GM12878 (cell line): ENCODE data around the gene OVCA2. TPM values are rescaled to one million over a fixed set of nuclear protein-coding genes. Genes with fewer than 3 reads are reported as not detected.
A peak's percentile ranks its signal among the peaks of the same experiment; 100 is the strongest.

Source experiments
- ATAC-seq: fragments of 200-7000 bp; cut with Tn5 transposase; 3 replicates; pipeline ENCODE4 v1.9.1; 2020; ENCODE audit warnings: mild to moderate bottlenecking, moderate library complexity
- BruUV-seq: library from RNA; stranded (reverse); fragments of 400-500 nt; replicated peaks from 2 replicates; lab custom pipeline; 2021; lab: Mats Ljungman, UMichigan
- CTCF ChIA-PET: fragments of 300-600 bp; sonication (Branson Sonifier 250); formaldehyde crosslinking; extraction: SDS; loops from one replicate; lab custom pipeline; 2021; ENCODE audit warnings: inconsistent platforms; lab: Yijun Ruan, JAX
- POLR2A ChIA-PET: fragments of 350-600 bp; formaldehyde crosslinking; extraction: SDS; loops from one replicate; lab custom pipeline; 2021; ENCODE audit warnings: inconsistent platforms; lab: Charles Lee
- RAD21 ChIA-PET: fragments of 300-600 bp; sonication (Branson Sonifier 250); formaldehyde crosslinking; loops from one replicate; lab custom pipeline; 2023; ENCODE audit warnings: antibody characterized with exemption; ENCODE audit not compliant: unreplicated experiment; lab: Charles Lee
- SMC1A ChIA-PET: fragments of 300-600 bp; sonication (Branson Sonifier 250); formaldehyde crosslinking; loops from one replicate; lab custom pipeline; 2023; ENCODE audit not compliant: unreplicated experiment, uncharacterized antibody; lab: Charles Lee
- DNase-seq: peaks from one replicate; pipeline ENCODE4 v3.0.0-alpha.2; 2011; ENCODE audit warnings: low read depth, low spot score
- FAIRE-seq: peaks from 3 replicates; lab custom pipeline; 2011; peaks lifted over from hg19 to GRCh38; lab: Jason Lieb, UNC
- H2AFZ ChIP-seq: 2 replicates; pipeline ENCODE4 v1.6.0; 2011; ENCODE audit warnings: low read depth, low read length, control low read depth; ENCODE audit not compliant: control insufficient read depth
- H3K27ac ChIP-seq: 2 replicates; pipeline ENCODE4 v1.5.1; 2011; ENCODE audit warnings: control low read depth; ENCODE audit not compliant: control insufficient read depth, insufficient read depth
- H3K27me3 ChIP-seq, 2 experiments: replicated peaks in 1 of 2; 2 replicates each; pipeline versions ENCODE4 v1.6.0 to v1.6.1; 2011; ENCODE audit warnings: low read length in 1 of 2; ENCODE audit not compliant: control insufficient read depth in 2 of 2, insufficient read depth in 2 of 2
- H3K36me3 ChIP-seq, 2 experiments: 2 replicates each; pipeline ENCODE4 v1.5.1; 2011; ENCODE audit warnings: low read length in 1 of 2; ENCODE audit not compliant: control insufficient read depth in 2 of 2, insufficient read depth in 2 of 2
- H3K4me1 ChIP-seq: 2 replicates; pipeline ENCODE4 v1.6.1; 2011; ENCODE audit warnings: mild to moderate bottlenecking, low read length, moderate library complexity, mixed read lengths; ENCODE audit not compliant: control insufficient read depth, insufficient read depth
- H3K4me2 ChIP-seq: 2 replicates; pipeline ENCODE4 v1.6.0; 2011; ENCODE audit warnings: control low read depth; ENCODE audit not compliant: control insufficient read depth, insufficient read depth
- H3K4me3 ChIP-seq: fragments of 200-600 bp; sonication (generic); 2 replicates; pipeline ENCODE4 v1.5.1; 2016
- H3K79me2 ChIP-seq: 2 replicates; pipeline ENCODE4 v1.6.0; 2011; ENCODE audit warnings: low read length; ENCODE audit not compliant: control insufficient read depth, insufficient read depth
- H3K9ac ChIP-seq: 2 replicates; pipeline ENCODE4 v1.8.0; 2011; ENCODE audit warnings: low read length, control low read depth, mixed read lengths; ENCODE audit not compliant: control insufficient read depth, insufficient read depth
- H3K9me3 ChIP-seq: replicated peaks from 3 replicates; pipeline ENCODE4 v1.5.1; 2011; ENCODE audit warnings: mild to moderate bottlenecking, low read length; ENCODE audit not compliant: control insufficient read depth, insufficient read depth
- H4K20me1 ChIP-seq: 2 replicates; pipeline ENCODE4 v1.6.0; 2011; ENCODE audit not compliant: control insufficient read depth, insufficient read depth
- CBFB ChIP-seq: IDR thresholded peaks from 2 replicates; pipeline ENCODE4 v1.6.1; 2016; ENCODE audit warnings: antibody characterized with exemption, low read depth
- CREM ChIP-seq: IDR thresholded peaks from 2 replicates; pipeline ENCODE4 v1.6.1; 2014; ENCODE audit warnings: antibody characterized with exemption, low read depth
- EED ChIP-seq: sonication (generic); IDR thresholded peaks from 2 replicates; pipeline ENCODE4 v1.6.1; 2016; ENCODE audit warnings: antibody characterized with exemption, low read depth
- EGR1 ChIP-seq, 2 experiments: IDR thresholded peaks; 1 replicate in 1 of 2; 2 replicates in 1 of 2; pipeline ENCODE4 v1.6.1; 2011 to 2012; ENCODE audit warnings: low read depth in 2 of 2, low read length in 2 of 2, borderline replicate concordance in 1 of 2, mild to moderate bottlenecking in 1 of 2, moderate library complexity in 1 of 2
- FOXM1 ChIP-seq: IDR thresholded peaks from 2 replicates; pipeline ENCODE4 v1.6.1; 2012; ENCODE audit warnings: low read depth, mild to moderate bottlenecking, inconsistent platforms, low read length, moderate library complexity
- HDGF ChIP-seq: fragments of 450-650 bp; IDR thresholded peaks from 2 replicates; pipeline ENCODE4 v1.6.1; 2016; ENCODE audit warnings: antibody characterized with exemption
- LARP7 ChIP-seq: fragments of 450-650 bp; IDR thresholded peaks from 2 replicates; pipeline ENCODE4 v1.6.1; 2017; ENCODE audit warnings: mild to moderate bottlenecking
- MTA2 ChIP-seq: fragments of 450-650 bp; IDR thresholded peaks from 2 replicates; pipeline ENCODE4 v1.6.1; 2016; ENCODE audit warnings: low read depth, mild to moderate bottlenecking, moderate library complexity
- NFIC ChIP-seq: IDR thresholded peaks from 2 replicates; pipeline ENCODE4 v1.6.1; 2012; ENCODE audit warnings: low read depth, mild to moderate bottlenecking, inconsistent platforms, low read length, moderate library complexity
- PAX5 ChIP-seq: IDR thresholded peaks from 2 replicates; pipeline ENCODE4 v1.6.1; 2011; ENCODE audit warnings: low read depth, low read length, borderline replicate concordance
- POLR2AphosphoS5 ChIP-seq: IDR thresholded peaks from 2 replicates; pipeline ENCODE4 v1.6.1; 2011; ENCODE audit warnings: mild to moderate bottlenecking, low read length, inconsistent platforms
- POU2F2 ChIP-seq: IDR thresholded peaks from 3 replicates; pipeline ENCODE4 v1.6.1; 2011; ENCODE audit warnings: low read depth, mild to moderate bottlenecking, low read length, borderline replicate concordance
- RBBP5 ChIP-seq: fragments of 200-600 bp; sonication (generic); conservative IDR thresholded peaks from 2 replicates; pipeline ENCODE4 v1.6.1; 2016
- RUNX3 ChIP-seq: IDR thresholded peaks from 2 replicates; pipeline ENCODE4 v1.6.1; 2012; ENCODE audit warnings: low read length, inconsistent platforms
- SIX5 ChIP-seq: IDR thresholded peaks from 2 replicates; pipeline ENCODE4 v1.6.1; 2011; ENCODE audit warnings: mild to moderate bottlenecking, low read depth, low read length, moderate library complexity; ENCODE audit not compliant: severe bottlenecking
- ZNF274 ChIP-seq: IDR thresholded peaks from one replicate; pipeline ENCODE4 v1.8.0; 2011; ENCODE audit not compliant: insufficient read length, insufficient read depth
- ZZZ3 ChIP-seq: IDR thresholded peaks from 2 replicates; pipeline ENCODE4 v1.6.1; 2011; ENCODE audit warnings: low read depth; ENCODE audit not compliant: control insufficient read depth, insufficient read length
- WGBS: methylation state at CpG from one replicate; pipeline ENCODE4 v1.1.6; 2016; ENCODE audit warnings: low lambda C conversion rate; ENCODE audit not compliant: insufficient replicate concordance, insufficient coverage; ENCODE audit errors: missing lambda C conversion rate; 5-methylcytosine and 5-hydroxymethylcytosine counted together
- in situ Hi-C: fragments of 300-500 bp; cut with MboI; formaldehyde crosslinking; loops from 9 replicates; pipeline ENCODE4 v1.14.3; 2018; ENCODE audit warnings: mixed read lengths
- intact Hi-C: fragments of 100-400 bp; cut with micrococcal nuclease; formaldehyde crosslinking; loops from one replicate; pipeline ENCODE4 v1.14.2; 2022; ENCODE audit not compliant: unreplicated experiment
- polyA plus RNA-seq, 11 experiments: library from polyadenylated mRNA; depleted of rRNA in 4 of 11; unstranded in 6 of 11; stranded (reverse) in 5 of 11; fragments of >200 nt; fragmentation: Nextera tagmentation in 4 of 11; fragmentation: Illumina TruSeq in 1 of 11; extraction: Ambion mirVana in 4 of 11; extraction: Trizol in 1 of 11; gene quantifications; 1 replicate in 1 of 11; 2 replicates in 10 of 11; pipeline versions ENCODE4 v1.2.1 to v1.2.3, GENCODE V29; 2011 to 2016; ENCODE audit warnings: inconsistent platforms in 2 of 11, missing spikeins in 2 of 11, low read depth in 1 of 11
- total RNA-seq, 4 experiments: library from RNA; depleted of rRNA in 3 of 4; stranded (reverse); fragments of >200 nt in 3 of 4; fragmentation: Illumina TruSeq in 1 of 4; extraction: Trizol in 1 of 4; gene quantifications; 2 replicates each; pipeline versions ENCODE4 v1.2.1 to v1.2.3, GENCODE V29; 2013 to 2021
- TF ChIP-seq, protein P1 (sequence below): fragments of 450-650 bp; IDR thresholded peaks from 2 replicates; pipeline ENCODE4 v1.6.1; 2017; ENCODE audit warnings: mild to moderate bottlenecking, low read depth, inconsistent platforms; ENCODE audit not compliant: poor library complexity, severe bottlenecking
- TF ChIP-seq, protein P2 (sequence below): fragments of 450-650 bp; IDR thresholded peaks from 2 replicates; pipeline ENCODE4 v1.6.1; 2017; ENCODE audit warnings: mild to moderate bottlenecking

The OVCA2 gene
- total and polyA plus RNA-seq, 10 of the 15 experiments (the other 5 are each of a cell fraction or from before 2014, with no cell fraction given) = 6.1 to 75.3 (median 40.7) TPM

DNA sequence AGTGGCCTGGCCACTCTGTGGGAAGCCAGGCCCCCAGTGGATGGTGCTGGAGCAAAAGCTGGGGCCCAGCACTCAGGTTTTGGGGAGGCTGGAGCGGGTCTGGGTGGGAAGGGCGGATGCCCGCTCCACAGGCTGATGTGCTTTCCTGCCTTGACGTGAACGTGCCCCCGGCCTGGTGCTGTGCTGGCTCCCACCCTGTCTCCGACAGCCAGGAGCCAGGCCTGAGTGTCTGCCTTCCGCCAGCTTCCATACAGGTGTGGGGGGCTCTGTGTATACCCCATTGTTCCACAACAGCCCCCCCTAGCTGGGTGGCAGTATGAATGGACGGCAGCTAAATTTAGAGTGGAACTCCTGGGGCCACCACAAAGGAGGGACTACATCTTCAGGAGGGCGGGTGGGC is 33.1 kb downstream of the OVCA2 start (continued):
- TF ChIP-seq ZNF274 (no peak), RUNX3 (no peak), HDGF (no peak), RBBP5 (no peak), SIX5 (no peak), POLR2AphosphoS5 (no peak), LARP7 (no peak), PAX5 (no peak)
- TF ChIP-seq, protein P1, sequence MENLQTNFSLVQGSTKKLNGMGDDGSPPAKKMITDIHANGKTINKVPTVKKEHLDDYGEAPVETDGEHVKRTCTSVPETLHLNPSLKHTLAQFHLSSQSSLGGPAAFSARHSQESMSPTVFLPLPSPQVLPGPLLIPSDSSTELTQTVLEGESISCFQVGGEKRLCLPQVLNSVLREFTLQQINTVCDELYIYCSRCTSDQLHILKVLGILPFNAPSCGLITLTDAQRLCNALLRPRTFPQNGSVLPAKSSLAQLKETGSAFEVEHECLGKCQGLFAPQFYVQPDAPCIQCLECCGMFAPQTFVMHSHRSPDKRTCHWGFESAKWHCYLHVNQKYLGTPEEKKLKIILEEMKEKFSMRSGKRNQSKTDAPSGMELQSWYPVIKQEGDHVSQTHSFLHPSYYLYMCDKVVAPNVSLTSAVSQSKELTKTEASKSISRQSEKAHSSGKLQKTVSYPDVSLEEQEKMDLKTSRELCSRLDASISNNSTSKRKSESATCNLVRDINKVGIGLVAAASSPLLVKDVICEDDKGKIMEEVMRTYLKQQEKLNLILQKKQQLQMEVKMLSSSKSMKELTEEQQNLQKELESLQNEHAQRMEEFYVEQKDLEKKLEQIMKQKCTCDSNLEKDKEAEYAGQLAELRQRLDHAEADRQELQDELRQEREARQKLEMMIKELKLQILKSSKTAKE = no peak
- TF ChIP-seq, all 136 proteins: peak for 0

DNA sequence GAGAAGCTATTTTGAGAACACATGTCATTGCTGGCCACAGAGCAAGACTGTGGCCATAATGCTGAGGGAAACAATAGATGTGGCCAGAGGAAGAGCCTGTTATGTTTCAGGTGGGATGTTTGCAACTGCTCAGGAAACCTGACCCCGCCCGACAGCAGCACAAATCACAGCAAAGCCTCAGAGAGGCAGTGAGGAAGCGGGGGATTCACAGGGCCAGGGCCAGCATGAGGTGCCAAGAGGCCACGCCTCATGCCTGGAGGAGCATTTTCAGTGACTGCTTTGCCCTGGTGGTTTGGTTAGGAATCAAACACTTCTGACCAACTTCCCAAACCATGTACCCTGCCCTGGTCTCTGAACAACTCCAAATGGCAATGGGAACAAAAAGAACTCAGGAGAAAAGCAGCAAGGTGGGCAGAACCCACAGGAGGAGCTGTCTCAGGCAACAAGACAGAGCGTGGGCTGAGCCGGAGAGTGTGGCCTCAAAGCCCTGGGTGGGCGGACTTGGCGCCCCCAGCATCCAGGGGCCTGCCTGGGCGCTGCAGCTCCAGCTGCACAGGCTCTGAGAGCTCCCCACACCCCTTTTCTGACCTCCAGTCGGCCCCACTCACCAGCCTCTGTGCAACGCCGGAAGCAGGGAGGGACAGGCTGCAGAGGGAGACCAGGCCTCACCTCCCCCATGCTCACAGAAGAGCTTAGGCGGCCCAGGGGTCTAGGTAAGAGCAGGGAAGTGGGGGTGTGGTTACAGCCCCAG is 33.7 kb downstream of the OVCA2 start:
- no TSS peak for BruUV-seq
- ATAC-seq (no peak; the same call in 2 of the 3 replicates), DNase-seq (no peak), FAIRE-seq (no peak)
- intact Hi-C loops = no loop called here
- no peak for TF ChIP-seq MTA2
- TF ChIP-seq RUNX3 = peak; percentile 31; the same call in 1 of the 2 replicates
- TF ChIP-seq EGR1 (IDR thresholded peaks at IDR 0.05; ENCODE audit: borderline replicate concordance in 1 of 2, low read depth in 2 of 2, low read length in 2 of 2) = peak in 1 of 2 experiments; percentile 74; a peak in 1 of 3 replicates
- peak; percentile 58 for TF ChIP-seq CREM
- no peak for TF ChIP-seq ZZZ3
- TF ChIP-seq FOXM1 = 0 out of 2 replicates have a peak, but pooled peaks have one; percentile 45
- TF ChIP-seq EED = peak; percentile 15
- TF ChIP-seq POU2F2 = no peak
- 0 out of 2 replicates have a peak, but pooled peaks have one; percentile 30 for TF ChIP-seq NFIC
- TF ChIP-seq CBFB = 0 out of 2 replicates have a peak, but pooled peaks have one; percentile 75
- TF ChIP-seq, protein P2, sequence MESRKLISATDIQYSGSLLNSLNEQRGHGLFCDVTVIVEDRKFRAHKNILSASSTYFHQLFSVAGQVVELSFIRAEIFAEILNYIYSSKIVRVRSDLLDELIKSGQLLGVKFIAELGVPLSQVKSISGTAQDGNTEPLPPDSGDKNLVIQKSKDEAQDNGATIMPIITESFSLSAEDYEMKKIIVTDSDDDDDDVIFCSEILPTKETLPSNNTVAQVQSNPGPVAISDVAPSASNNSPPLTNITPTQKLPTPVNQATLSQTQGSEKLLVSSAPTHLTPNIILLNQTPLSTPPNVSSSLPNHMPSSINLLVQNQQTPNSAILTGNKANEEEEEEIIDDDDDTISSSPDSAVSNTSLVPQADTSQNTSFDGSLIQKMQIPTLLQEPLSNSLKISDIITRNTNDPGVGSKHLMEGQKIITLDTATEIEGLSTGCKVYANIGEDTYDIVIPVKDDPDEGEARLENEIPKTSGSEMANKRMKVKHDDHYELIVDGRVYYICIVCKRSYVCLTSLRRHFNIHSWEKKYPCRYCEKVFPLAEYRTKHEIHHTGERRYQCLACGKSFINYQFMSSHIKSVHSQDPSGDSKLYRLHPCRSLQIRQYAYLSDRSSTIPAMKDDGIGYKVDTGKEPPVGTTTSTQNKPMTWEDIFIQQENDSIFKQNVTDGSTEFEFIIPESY = peak; percentile 47; the same call in 1 of the 2 replicates
- no peak overlapping the region for H3K4me3 ChIP-seq
- in situ Hi-C loops = no loop called here
- H3K27ac ChIP-seq = peak overlapping the region; percentile 23; the same call in 1 of the 2 replicates
- ChIA-PET CTCF (interaction anchor here (4.9 kb wide), 1 partner anchor 7 kb away, joined by 28 read pairs; no protein-coding TSS in a partner anchor), POLR2A (interaction anchor here (1.7 to 12.5 kb wide), 2 partner anchors 12 to 15 kb away, joined by 4 to 148 read pairs; no protein-coding TSS in a partner anchor), RAD21 (interaction anchor here (1.2 to 1.5 kb wide), 2 partner anchors 13 to 63 kb away, joined by 3 to 5 read pairs; no protein-coding TSS in a partner anchor), SMC1A (interaction anchor here (1.8 kb wide), 1 partner anchor 13 kb away, joined by 5 read pairs; no protein-coding TSS in a partner anchor)
- H3K27me3 ChIP-seq = no peaks in the 10 kb centered on the region
- no peaks in the 10 kb centered on the region for H3K79me2 ChIP-seq
- H2AFZ ChIP-seq = no peak overlapping the region
- H3K36me3 ChIP-seq = peaks cover 12 to 16% of the 10 kb centered on the region in 2 experiments; a peak in 3 of 4 replicates
- H3K9ac ChIP-seq = no peak overlapping the region
- H3K9me3 ChIP-seq = no peaks in the 10 kb centered on the region
- H3K4me2 ChIP-seq = no peak overlapping the region
- 84% methylated on average over 12 of the region's 13 CpGs for WGBS
- H3K4me1 ChIP-seq = peaks cover 33% of the 10 kb centered on the region
- H4K20me1 ChIP-seq = no peaks in the 10 kb centered on the region
